ENCODE measurements around the gene HNRNPA2B1.

GRCh38 chr7:26179422-26179821 lies 21.1 kb downstream of the HNRNPA2B1 start:
- TF ChIP-seq GATA2 (IDR thresholded peaks at IDR 0.05; ENCODE audit: low read depth, low read length): no peak
- TF ChIP-seq GATA3 (IDR thresholded peaks at IDR 0.05; ENCODE audit: low read depth, low read length): no peak

Data from SH-SY5Y (cell line).